Nephron progenitor cell (in vitro differentiated cells): Measurements from ENCODE around the gene ST6GALNAC4.
A peak's percentile ranks its signal among the peaks of the same experiment; 100 is the strongest.

Experiments used
- DNase-seq: peaks from one replicate; pipeline ENCODE4 v3.0.0; 2021
- H3K27ac Mint-ChIP-seq: 2 replicates; pipeline ENCODE4 v1.8.0; 2021; ENCODE audit warnings: mild to moderate bottlenecking, moderate library complexity, mixed read lengths
- H3K27me3 Mint-ChIP-seq: 2 replicates; pipeline ENCODE4 v1.8.0; 2021; ENCODE audit warnings: mild to moderate bottlenecking, low read depth, mixed read lengths; ENCODE audit not compliant: poor library complexity
- H3K36me3 Mint-ChIP-seq: 2 replicates; pipeline ENCODE4 v1.8.0; 2021; ENCODE audit warnings: low read depth, mixed read lengths
- H3K4me1 Mint-ChIP-seq: 2 replicates; pipeline ENCODE4 v1.8.0; 2021; ENCODE audit warnings: mixed read lengths
- H3K4me3 Mint-ChIP-seq: 2 replicates; pipeline ENCODE4 v1.8.0; 2021; ENCODE audit warnings: mild to moderate bottlenecking, moderate library complexity, mixed read lengths
- H3K9me3 Mint-ChIP-seq: 2 replicates; pipeline ENCODE4 v1.8.0; 2021; ENCODE audit warnings: mild to moderate bottlenecking, moderate library complexity, mixed read lengths
- TF ChIP-seq, protein P1 (sequence below): fragments of 200-600 bp; sonication (generic); IDR thresholded peaks from 2 replicates; pipeline ENCODE4 v1.5.0; 2021; ENCODE audit warnings: antibody characterized with exemption

Gene ST6GALNAC4

DNA sequence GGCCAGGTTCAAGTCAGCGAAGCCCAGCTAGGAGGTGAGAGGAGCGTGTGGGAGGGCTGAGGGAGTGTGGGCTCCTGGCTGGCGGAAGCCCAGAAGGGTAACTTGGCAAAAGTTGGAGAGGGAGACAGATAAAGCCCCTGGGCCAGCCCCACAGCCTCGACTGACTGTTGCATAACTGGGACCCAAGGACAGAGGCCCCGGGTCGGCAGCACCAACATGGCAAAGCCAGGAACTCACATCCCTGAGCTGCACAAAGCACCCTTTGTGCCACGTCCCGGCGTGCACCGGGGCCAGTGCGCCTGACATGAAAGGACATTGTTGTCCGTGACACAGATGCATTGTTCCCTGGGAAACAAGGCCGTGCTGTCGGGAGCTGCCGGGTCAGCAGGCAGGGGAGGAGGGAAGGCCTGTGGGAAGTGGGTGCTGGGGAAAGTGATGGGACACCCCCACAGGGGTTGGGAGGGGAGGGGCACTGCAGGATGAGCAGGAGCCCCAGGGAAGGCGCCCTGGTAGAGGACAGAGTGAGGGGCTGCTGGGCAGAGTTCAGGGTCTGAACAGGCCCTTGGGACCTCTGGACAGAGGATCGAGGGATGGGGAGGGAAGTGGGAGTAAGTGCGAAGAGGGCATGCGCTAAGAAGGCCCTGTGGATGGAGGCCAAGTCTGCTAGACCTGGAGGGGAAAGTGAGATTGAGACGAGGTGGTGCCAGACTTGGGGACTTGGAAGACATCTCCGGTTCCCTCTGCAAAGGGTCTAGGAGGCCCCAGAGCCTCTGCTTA is 33.9 kb upstream of the ST6GALNAC4 start:
- H3K36me3 Mint-ChIP-seq: peaks cover 3% of the 10 kb centered on the region
- TF ChIP-seq, protein P1, sequence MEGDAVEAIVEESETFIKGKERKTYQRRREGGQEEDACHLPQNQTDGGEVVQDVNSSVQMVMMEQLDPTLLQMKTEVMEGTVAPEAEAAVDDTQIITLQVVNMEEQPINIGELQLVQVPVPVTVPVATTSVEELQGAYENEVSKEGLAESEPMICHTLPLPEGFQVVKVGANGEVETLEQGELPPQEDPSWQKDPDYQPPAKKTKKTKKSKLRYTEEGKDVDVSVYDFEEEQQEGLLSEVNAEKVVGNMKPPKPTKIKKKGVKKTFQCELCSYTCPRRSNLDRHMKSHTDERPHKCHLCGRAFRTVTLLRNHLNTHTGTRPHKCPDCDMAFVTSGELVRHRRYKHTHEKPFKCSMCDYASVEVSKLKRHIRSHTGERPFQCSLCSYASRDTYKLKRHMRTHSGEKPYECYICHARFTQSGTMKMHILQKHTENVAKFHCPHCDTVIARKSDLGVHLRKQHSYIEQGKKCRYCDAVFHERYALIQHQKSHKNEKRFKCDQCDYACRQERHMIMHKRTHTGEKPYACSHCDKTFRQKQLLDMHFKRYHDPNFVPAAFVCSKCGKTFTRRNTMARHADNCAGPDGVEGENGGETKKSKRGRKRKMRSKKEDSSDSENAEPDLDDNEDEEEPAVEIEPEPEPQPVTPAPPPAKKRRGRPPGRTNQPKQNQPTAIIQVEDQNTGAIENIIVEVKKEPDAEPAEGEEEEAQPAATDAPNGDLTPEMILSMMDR: no peak
- no peak for DNase-seq
- no peak overlapping the region for H3K4me3 Mint-ChIP-seq
- no peaks in the 10 kb centered on the region for H3K9me3 Mint-ChIP-seq
- peaks cover 54% of the 10 kb centered on the region for H3K4me1 Mint-ChIP-seq
- peaks cover 4% of the 10 kb centered on the region for H3K27me3 Mint-ChIP-seq
- peak overlapping the region; percentile 83 for H3K27ac Mint-ChIP-seq

DNA sequence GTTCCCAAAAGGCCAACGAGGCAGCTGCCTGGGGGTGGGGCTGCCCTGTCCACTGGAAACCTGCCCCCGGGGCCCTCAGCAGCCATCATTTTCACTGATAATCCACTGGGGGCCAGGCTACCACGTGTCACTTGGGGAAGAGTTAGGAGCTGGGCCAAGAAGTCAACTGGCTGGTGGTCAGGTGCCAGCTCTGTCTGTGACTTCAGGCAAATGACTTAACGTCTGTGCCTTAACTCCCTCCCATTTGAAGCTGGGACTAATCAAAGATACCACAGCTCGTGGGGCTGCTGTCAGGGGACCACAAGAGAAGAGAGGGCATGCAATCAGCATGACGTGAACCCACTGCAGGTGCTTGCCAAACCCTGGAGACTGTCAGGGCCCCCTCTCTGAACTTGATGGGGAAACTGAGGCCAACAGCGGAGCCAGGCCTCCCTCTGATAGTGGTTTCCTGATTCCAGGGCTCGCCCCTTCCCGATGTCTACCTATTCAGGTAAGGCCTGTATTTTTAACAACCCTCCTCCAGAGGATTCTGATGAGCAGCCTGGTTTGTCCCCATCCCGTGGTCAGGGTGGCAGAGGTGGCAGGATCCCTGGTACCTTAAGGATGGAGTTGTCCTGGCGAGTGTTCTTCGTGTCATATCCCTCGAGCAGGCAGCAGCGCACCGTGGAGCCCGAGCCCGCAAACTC is 33.1 kb upstream of the ST6GALNAC4 start:
- Mint-ChIP-seq H3K27ac (peak overlapping the region; percentile 45), H3K4me1 (peaks cover 47% of the 10 kb centered on the region), H3K9me3 (no peaks in the 10 kb centered on the region)

DNA sequence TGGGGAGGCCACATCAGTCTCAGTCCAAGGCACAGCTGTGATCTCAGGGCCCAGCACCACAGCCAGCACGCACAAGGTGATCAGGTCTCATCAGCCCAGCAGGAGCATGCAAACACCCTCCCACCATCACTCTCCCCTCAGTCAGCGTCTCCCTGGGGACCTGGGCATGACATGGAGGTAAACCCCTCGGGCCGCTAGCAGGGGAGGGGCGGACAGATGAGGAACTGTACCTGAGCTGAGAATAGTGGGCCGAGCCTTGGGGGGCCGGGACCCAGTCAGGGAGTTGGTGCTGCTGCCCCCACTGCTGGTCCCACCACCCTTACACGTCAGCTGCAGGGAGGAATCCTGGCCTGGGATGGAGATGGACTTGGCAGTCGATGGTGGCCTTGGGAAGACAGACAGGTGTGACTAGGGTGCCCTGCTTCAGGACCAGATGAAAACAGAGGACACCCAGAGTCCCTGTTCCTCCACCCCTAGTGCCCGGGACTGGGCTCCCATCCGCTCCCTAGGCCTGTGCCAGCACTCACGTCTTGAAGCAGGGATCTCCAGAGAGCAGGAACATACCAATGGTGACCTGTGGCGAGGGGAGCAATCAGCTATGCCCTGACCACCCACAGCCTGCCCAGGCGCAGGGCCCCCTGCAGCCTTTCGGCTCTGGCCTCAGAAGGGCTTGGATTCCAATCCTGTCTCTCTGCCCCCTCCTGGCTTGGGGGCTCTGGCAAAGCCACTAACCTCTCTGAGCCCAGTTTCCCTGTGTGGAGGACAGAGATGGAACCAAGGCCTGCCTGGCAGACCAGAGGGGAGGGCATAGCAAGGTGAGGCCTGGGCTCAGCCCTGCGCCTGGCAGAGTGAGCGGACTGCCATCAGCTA is 31.2 kb upstream of the ST6GALNAC4 start:
- Mint-ChIP-seq H3K36me3 (peaks cover 4% of the 10 kb centered on the region), H3K27ac (peak overlapping the region; percentile 88), H3K4me3 (no peak overlapping the region), H3K4me1 (peaks cover 43% of the 10 kb centered on the region), H3K27me3 (peaks cover 4% of the 10 kb centered on the region), H3K9me3 (no peaks in the 10 kb centered on the region)
- TF ChIP-seq, protein P1: no peak
- no peak for DNase-seq

More for the DNA sequence above, 33.1 kb upstream of the ST6GALNAC4 start:
- no peak for DNase-seq
- Mint-ChIP-seq H3K36me3 (peaks cover 3% of the 10 kb centered on the region), H3K4me3 (no peak overlapping the region), H3K27me3 (peaks cover 4% of the 10 kb centered on the region)
- TF ChIP-seq, protein P1: no peak

DNA sequence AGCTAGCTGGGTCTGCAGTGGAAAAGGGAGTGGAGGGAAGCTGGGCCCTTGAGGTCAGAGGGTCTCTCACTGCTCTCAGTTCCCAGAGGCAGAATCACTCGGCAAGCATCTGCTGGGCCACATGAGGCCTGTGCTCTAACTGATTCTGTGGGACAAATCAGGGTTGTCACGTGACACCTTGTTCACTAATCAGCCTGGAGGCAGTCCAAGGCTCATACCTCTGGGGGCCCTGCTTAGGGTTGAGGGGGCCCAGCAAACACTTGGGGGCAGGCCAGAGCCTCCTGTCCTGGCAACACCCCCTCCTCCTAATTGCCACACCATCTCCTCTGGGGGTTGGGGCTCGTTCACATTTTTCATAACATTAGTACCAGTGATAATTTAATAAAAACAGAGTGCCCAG is 29.9 kb upstream of the ST6GALNAC4 start:
- TF ChIP-seq, protein P1: no peak
- Mint-ChIP-seq H3K4me1 (peaks cover 49% of the 10 kb centered on the region), H3K27me3 (peaks cover 4% of the 10 kb centered on the region), H3K36me3 (peaks cover 9% of the 10 kb centered on the region), H3K9me3 (no peaks in the 10 kb centered on the region), H3K27ac (no peak overlapping the region), H3K4me3 (no peak overlapping the region)
- no peak for DNase-seq

DNA sequence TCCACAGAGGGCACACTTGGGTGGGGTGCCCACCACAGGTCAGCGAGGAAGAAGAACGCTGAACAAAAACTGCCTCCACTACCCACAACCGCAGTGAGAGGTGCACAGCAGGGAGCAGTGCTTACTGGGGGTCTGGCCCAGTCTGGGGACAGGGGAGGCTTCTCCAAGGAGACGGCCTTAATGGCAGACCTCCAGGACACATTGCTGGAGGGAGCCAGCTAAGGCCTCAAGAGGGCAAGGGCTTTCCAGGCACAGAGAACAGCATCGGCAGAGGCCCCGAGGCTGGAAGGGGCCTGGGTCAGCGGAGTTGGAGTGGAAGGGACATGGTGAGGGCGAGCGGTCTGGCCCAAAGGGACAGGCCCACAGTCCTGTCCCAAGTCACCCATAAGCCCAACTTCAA is 29.1 kb upstream of the ST6GALNAC4 start:
- Mint-ChIP-seq H3K36me3 (peaks cover 9% of the 10 kb centered on the region), H3K9me3 (no peaks in the 10 kb centered on the region), H3K4me1 (peaks cover 44% of the 10 kb centered on the region), H3K27ac (peak overlapping the region; percentile 87), H3K4me3 (no peak overlapping the region), H3K27me3 (peaks cover 4% of the 10 kb centered on the region)
- TF ChIP-seq, protein P1: no peak
- no peak for DNase-seq
